ENCODE data around the gene OR3A1.
"Not testable (repeated sequence)": the region's sequence is repeated elsewhere in the genome, so short reads cannot be mapped to it uniquely, and the experiment has no call there.

- TF ChIP-seq CTCF (IDR thresholded peaks at IDR 0.05 in 8 of 11, conservative IDR thresholded peaks at IDR 0.05 in 3 of 11); POLR2AphosphoS5 (IDR thresholded peaks at IDR 0.05); POLR2A (IDR thresholded peaks at IDR 0.05): not testable (repeated sequence)
Measured at GRCh38 chr17:3342782-3343181, 44.6 kb upstream of the OR3A1 start.

All from spleen (tissue), 7 donors.